NCI-H2107 treated with DMSO at 0.1 percent for 48 hours (cell line): ENCODE results near the gene HDAC10.
A peak's percentile ranks its signal among the peaks of the same experiment; 100 is the strongest.

Source experiments
- DNase-seq: peaks from one replicate; lab custom pipeline; 2025; ENCODE audit not compliant: unreplicated experiment; lab: John Stamatoyannopoulos, UW

The HDAC10 gene

GRCh38 chr22:50242406-50242949, 8.6 kb downstream of the HDAC10 start:
- DNase-seq, result no peak

GRCh38 chr22:50238755-50239154, 12.3 kb downstream of the HDAC10 start:
- DNase-seq, result no peak

- DNase-seq, result peak; percentile 29
Measured at GRCh38 chr22:50236731-50237409, 14.2 kb downstream of the HDAC10 start.

- DNase-seq, result no peak
Measured at GRCh38 chr22:50233223-50233622, 17.8 kb downstream of the HDAC10 start.

GRCh38 chr22:50232481-50233151, 18.4 kb downstream of the HDAC10 start:
- no peak for DNase-seq

GRCh38 chr22:50229370-50229769, 21.7 kb downstream of the HDAC10 start:
- no peak for DNase-seq

GRCh38 chr22:50228366-50228765, 22.7 kb downstream of the HDAC10 start:
- DNase-seq, result no peak

GRCh38 chr22:50227579-50228215, 23.4 kb downstream of the HDAC10 start:
- DNase-seq, result no peak

- DNase-seq, result no peak
Measured at GRCh38 chr22:50226875-50227165, 24.2 kb downstream of the HDAC10 start.

GRCh38 chr22:50226063-50226874, 24.8 kb downstream of the HDAC10 start:
- DNase-seq, result no peak

GRCh38 chr22:50225200-50225969, 25.7 kb downstream of the HDAC10 start:
- DNase-seq, result no peak

GRCh38 chr22:50224071-50224470, 27.0 kb downstream of the HDAC10 start:
- no peak for DNase-seq

GRCh38 chr22:50222508-50222907, 28.6 kb downstream of the HDAC10 start:
- DNase-seq, result no peak

GRCh38 chr22:50221410-50222300, 29.4 kb downstream of the HDAC10 start:
- no peak for DNase-seq

- no peak for DNase-seq
Measured at GRCh38 chr22:50220603-50221409, 30.3 kb downstream of the HDAC10 start.

- no peak for DNase-seq
Measured at GRCh38 chr22:50219800-50220602, 31.1 kb downstream of the HDAC10 start.

- peak; percentile 36 for DNase-seq
Measured at GRCh38 chr22:50218996-50219727, 31.9 kb downstream of the HDAC10 start.
